T-helper 1 cell treated with Interleukin-12 subunit alpha and Interleukin-12 subunit beta and Interleukin-4 antibody, amounts not matched to agents 30 μg/mL and 1 μg/mL, for 36 hours (primary cell): ENCODE data around the gene POLDIP2.

ENCODE experiments used
- H3K27ac Mint-ChIP-seq: one replicate; pipeline ENCODE4 v1.8.0; 2021; ENCODE audit warnings: mild to moderate bottlenecking, mixed read lengths
- H3K27me3 Mint-ChIP-seq: one replicate; pipeline ENCODE4 v1.8.0; 2021; ENCODE audit warnings: low read depth, mixed read lengths
- H3K36me3 Mint-ChIP-seq: one replicate; pipeline ENCODE4 v1.8.0; 2021; ENCODE audit warnings: low read depth, mixed read lengths
- H3K4me1 Mint-ChIP-seq: one replicate; pipeline ENCODE4 v1.8.0; 2021; ENCODE audit warnings: low read depth, mixed read lengths
- H3K4me3 Mint-ChIP-seq: one replicate; pipeline ENCODE4 v1.8.0; 2021; ENCODE audit warnings: mild to moderate bottlenecking, moderate library complexity, mixed read lengths
- H3K9me3 Mint-ChIP-seq: one replicate; pipeline ENCODE4 v1.8.0; 2021; ENCODE audit warnings: mixed read lengths

The POLDIP2 gene

DNA sequence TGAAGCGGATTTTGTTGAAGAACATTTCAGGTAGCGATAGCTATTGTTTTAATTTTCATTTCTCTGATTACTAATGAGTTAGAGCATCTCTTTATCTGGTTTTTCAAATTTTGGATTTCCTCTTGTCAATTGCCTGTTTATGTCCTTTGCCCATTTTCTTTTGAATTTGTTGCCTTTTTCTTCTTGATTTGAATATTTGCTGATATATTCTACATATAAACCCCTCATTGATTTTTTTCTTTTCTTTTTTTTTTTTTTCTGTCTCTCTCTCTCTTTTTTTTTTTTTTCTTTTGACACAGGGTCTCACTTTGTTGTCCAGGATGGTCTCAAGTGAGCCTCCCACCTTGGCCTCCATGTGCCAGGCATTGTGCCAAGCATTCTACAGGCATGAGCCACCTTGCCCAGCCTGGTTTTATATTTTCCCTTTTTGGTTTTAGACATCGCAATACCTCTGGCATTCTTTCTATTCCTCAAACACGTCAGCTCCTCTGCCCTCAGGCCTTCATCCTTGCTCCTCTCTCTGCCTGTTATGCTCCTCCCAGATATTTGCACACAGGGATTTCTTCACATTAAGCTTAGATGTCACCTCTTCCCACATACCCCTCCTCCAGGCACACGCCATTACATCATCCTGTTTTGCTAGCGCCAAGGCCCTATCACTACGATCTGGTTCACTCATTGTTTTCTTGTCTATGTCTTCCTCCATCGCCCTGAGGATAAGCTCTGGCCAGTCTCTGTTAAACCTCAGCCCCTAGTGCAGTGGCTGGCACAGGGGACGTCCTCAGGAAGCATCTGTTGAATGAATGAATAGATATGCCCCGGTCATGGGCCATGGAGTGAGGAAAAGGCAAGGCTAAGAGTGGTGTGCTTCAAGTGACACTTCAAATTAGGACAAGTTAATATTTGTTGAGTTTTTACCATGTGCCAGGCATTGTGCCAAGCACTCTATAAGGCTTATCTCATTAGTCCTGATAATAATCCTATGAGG is 22.8 kb upstream of the POLDIP2 start:
- Mint-ChIP-seq H3K9me3 (no peaks in the 10 kb centered on the region), H3K36me3 (peaks cover 11% of the 10 kb centered on the region), H3K27me3 (peaks cover 18% of the 10 kb centered on the region), H3K4me3 (no peak overlapping the region), H3K4me1 (peaks cover 17% of the 10 kb centered on the region), H3K27ac (no peak overlapping the region)

DNA sequence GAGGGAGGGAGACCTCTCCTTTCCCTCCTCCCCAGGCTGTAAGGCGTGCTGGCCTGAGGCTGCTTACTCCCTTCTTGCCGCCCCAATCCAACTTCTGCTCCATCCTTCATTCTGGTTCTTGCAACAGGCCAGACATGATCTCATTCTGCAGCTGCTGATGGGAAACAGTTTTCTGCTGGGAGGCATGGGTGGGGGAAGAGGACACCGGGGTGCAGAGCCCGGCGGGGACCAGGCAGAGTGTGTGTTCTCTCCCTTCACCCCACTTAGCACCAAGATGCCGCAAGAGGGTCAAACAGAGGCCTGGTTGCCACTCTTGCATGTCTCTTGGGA is 15.6 kb upstream of the POLDIP2 start:
- H3K9me3 Mint-ChIP-seq = no peaks in the 10 kb centered on the region
- peak overlapping the region; percentile 87 for H3K4me3 Mint-ChIP-seq
- H3K27me3 Mint-ChIP-seq = no peaks in the 10 kb centered on the region
- peaks cover 14% of the 10 kb centered on the region for H3K4me1 Mint-ChIP-seq
- H3K27ac Mint-ChIP-seq = peak overlapping the region; percentile 67
- peaks cover 5% of the 10 kb centered on the region for H3K36me3 Mint-ChIP-seq

DNA sequence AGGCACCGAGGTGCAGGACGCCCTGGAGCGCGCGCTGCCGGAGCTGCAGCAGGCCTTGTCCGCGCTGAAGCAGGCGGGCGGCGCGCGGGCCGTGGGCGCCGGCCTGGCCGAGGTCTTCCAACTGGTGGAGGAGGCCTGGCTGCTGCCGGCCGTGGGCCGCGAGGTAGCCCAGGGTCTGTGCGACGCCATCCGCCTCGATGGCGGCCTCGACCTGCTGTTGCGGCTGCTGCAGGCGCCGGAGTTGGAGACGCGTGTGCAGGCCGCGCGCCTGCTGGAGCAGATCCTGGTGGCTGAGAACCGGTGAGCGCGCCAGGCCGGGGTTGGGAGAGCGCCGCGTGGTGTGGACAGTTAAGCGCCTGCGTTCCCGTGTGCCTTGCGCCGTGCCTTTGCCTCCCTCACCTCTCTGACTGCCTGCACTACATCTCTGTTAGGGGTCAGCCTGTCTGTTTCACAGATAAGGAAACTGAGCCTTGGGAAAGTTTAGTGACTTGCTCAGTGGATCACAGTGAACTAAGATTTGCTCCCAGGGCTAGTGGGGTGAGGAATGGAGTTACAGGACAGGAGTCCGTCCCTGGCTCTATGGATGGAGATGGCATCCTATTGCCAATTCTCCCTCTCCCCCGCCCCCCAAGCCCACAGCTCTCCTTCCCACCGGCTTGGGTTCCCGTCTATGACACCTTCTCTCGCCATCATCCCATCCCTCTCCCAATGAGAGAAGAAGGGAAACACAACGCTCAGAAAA is 15.0 kb upstream of the POLDIP2 start:
- H3K36me3 Mint-ChIP-seq = peaks cover 5% of the 10 kb centered on the region
- H3K4me3 Mint-ChIP-seq = peak overlapping the region; percentile 87
- H3K27ac Mint-ChIP-seq = peak overlapping the region; percentile 67
- no peaks in the 10 kb centered on the region for H3K9me3 Mint-ChIP-seq
- peaks cover 14% of the 10 kb centered on the region for H3K4me1 Mint-ChIP-seq
- H3K27me3 Mint-ChIP-seq = no peaks in the 10 kb centered on the region

DNA sequence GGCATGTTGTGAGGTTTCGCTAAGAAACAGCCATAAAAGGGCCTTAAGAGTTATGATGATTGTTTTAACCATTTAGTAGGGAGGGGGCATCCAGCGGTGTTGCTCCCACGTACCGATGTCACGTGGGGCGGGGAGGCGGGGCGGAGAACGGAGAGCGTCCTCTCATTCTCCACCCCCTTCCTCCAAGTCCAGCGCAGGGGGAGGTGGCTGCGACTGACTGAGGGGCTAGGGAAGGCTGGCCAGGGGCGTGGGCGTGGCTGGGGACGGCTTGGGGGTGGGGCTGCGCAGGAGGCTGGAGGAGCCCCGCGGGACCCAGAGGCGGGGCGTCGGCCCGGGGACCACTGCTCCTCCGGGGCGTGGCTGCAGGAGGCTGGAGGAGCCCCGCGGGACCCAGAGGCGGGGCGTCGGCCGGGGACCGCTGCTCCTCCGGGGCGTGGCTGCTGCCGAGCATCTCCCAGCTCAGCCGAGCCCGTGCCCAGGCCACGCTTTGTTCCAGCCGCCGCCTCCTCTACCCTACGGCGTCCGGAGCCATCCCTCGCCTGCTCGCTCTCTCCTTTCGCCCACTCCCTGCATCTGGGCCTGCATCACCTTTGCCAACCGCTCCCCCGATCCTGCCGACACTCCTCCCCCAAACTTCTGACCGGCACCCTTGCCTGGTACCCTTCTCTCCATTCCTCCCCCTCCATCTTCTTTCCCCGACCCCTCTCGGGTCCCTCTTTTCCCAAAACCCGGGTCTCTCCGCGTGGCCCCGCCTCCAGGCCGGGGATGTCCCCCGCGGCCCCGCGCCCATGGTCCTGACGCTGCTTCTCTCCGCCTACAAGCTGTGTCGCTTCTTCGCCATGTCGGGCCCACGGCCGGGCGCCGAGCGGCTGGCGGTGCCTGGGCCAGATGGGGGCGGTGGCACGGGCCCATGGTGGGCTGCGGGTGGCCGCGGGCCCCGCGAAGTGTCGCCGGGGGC is 14.2 kb upstream of the POLDIP2 start, which contains the start of gene SARM1:
Gene SARM1 (plus strand): TSS at position 450 of the 958 bp plus-strand sequence. CDS start 339 bp downstream, at position 789.
- Mint-ChIP-seq H3K36me3 (peaks cover 5% of the 10 kb centered on the region), H3K4me1 (peaks cover 14% of the 10 kb centered on the region), H3K4me3 (peak within 1 kb of the TSS; percentile 93), H3K27me3 (no peaks in the 10 kb centered on the region), H3K9me3 (no peaks in the 10 kb centered on the region), H3K27ac (peak within 1 kb of the TSS; percentile 90)

DNA sequence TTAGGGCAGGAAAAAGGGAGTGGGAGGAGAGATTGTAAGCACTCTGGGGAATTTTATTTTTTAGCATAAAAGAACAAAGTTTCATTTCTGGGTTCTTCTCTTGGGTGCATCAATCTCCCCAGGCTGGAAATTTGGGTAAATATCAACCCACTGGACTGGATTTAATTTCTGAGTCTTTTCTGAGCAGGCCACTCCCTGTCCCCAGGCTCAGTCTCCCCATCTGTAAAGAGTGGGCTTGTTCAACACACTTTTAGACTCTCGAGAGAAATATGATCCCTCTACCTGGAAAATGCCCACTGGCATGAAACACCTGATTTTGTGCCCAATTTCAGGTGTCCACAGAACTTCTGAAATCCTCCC is 13.4 kb upstream of the POLDIP2 start:
- H3K9me3 Mint-ChIP-seq = no peaks in the 10 kb centered on the region
- H3K4me1 Mint-ChIP-seq = peaks cover 14% of the 10 kb centered on the region
- no peak overlapping the region for H3K27ac Mint-ChIP-seq
- no peaks in the 10 kb centered on the region for H3K27me3 Mint-ChIP-seq
- H3K4me3 Mint-ChIP-seq = peak overlapping the region; percentile 93
- H3K36me3 Mint-ChIP-seq = peaks cover 5% of the 10 kb centered on the region

DNA sequence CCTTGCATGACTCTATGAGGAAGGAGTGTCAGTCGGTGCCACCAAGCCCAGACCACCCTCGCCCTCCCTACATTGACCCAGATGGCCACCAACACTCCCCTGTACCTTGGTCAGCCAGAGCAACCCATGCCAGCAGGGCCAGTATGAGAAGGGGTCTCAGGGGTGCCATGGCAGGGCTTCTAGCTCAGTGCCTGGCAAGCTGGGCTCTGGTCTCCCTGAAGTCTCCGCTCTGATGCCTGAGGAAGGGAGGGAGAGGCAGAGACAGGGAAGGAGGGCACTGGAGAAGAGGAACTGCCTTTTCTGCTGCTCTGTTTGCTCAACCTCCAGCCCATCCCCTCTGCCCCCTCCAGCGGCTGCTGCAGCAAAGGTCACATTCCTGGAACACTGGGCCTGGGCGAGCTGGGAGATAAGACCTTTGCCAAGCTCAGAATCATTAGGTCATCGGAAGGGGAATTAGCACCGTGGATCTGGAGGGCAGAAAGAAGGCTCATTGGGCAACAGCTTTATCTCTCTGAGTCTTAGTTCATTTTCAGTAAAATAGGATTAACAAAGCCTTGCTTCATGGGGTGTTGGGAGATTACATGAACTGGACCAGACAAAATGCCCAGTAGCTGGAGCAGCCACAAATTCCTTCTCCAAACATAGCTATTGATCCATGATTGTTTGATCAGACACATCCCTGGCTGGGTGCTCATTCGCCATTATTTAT is 12.9 kb upstream of the POLDIP2 start, which contains the start of gene VTN:
Gene VTN (minus strand): TSS at position 273 of the 709 bp plus-strand sequence. CDS start 104 bp downstream, at position 169.
- Mint-ChIP-seq H3K27me3 (no peaks in the 10 kb centered on the region), H3K36me3 (peaks cover 5% of the 10 kb centered on the region), H3K9me3 (no peaks in the 10 kb centered on the region), H3K4me3 (peak within 1 kb of the TSS; percentile 93), H3K4me1 (peaks cover 14% of the 10 kb centered on the region), H3K27ac (peak within 1 kb of the TSS; percentile 90)

DNA sequence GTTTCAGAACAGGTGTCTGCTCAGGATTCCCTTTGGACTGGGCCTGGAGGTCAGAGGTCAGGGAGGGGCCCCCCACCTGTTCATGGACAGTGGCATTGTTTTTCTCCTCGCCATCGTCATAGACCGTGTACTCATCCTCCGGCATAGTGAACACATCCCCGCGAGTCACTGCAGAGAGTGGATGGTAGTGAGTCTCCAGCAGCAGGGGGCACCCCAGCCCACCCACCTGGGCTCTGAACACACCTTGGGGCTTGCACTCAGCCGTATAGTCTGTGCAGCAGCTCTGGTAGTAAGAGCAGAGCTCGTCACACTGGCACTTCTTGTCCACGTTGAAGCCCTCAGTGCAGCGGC is 12.3 kb upstream of the POLDIP2 start:
- no peaks in the 10 kb centered on the region for H3K9me3 Mint-ChIP-seq
- H3K27ac Mint-ChIP-seq = no peak overlapping the region
- H3K27me3 Mint-ChIP-seq = no peaks in the 10 kb centered on the region
- H3K4me3 Mint-ChIP-seq = no peak overlapping the region
- H3K4me1 Mint-ChIP-seq = peaks cover 14% of the 10 kb centered on the region
- H3K36me3 Mint-ChIP-seq = peaks cover 5% of the 10 kb centered on the region

DNA sequence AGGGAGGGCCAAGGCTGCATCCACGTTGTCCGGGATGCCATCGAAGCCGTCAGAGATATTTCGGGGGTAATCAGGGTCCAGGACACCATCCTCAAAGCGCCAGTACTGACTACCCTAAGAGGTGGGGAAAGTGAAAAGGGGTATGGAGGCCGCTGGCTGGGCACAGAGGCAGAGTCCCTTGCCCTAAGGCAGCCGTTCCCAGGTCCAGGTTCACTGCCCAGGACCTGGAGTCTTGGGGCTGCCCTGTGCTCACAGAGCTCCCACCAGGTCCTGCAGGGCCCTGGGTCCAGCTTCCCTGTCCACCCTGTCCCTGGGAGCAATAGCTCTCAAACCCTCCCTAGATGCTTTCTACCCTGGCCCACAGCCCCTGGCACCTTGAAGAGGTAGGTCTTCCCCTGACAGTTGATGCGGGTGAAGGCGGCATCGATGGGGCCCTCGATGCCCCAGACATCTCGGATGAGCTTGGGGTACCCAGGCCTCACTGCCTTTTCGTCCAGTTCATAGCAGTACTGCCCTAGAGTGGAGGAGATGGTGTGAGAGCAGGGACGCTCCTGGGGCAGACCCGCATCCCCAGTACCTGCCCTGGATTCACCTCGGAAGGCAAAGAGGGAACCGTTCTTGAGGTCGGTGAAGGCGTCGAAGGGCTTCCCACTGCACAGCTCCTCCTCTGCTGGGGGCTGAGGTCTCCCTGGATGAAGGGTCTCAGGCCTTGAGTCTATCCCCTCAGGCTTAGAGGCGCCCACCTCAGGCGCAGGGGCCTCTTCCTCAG is 11.8 kb upstream of the POLDIP2 start:
- H3K4me3 Mint-ChIP-seq = no peak overlapping the region
- H3K27me3 Mint-ChIP-seq = no peaks in the 10 kb centered on the region
- peaks cover 5% of the 10 kb centered on the region for H3K36me3 Mint-ChIP-seq
- no peaks in the 10 kb centered on the region for H3K9me3 Mint-ChIP-seq
- H3K4me1 Mint-ChIP-seq = peaks cover 14% of the 10 kb centered on the region
- no peak overlapping the region for H3K27ac Mint-ChIP-seq

DNA sequence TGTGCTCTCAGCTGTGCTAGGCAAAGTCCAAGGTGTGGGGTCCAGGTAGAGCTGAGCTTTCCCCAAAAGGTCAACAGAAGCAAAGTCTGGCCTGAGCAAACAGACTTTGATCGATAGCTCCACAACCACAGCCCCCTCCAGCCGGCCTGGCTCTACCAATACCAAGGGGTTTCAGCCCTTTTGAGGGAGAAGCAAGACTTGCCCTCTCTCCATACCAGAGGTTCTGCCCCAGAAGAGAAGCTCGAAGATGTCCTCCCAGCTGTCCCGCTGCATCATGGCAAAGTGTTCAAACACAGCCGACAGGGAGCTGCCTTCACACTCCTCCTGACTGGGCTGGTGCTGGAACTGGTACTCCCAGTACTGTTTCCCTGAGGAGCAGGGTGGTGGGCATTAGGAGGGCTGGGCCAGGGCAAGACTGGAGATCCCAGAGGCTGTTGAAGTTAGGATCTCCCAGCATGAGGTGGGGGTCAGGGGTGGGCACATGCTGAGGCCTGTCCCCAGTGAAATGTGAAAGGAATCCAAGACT is 11.0 kb upstream of the POLDIP2 start:
- Mint-ChIP-seq H3K9me3 (no peaks in the 10 kb centered on the region), H3K4me3 (no peak overlapping the region), H3K27me3 (no peaks in the 10 kb centered on the region), H3K36me3 (peaks cover 2% of the 10 kb centered on the region), H3K27ac (no peak overlapping the region), H3K4me1 (peaks cover 10% of the 10 kb centered on the region)

DNA sequence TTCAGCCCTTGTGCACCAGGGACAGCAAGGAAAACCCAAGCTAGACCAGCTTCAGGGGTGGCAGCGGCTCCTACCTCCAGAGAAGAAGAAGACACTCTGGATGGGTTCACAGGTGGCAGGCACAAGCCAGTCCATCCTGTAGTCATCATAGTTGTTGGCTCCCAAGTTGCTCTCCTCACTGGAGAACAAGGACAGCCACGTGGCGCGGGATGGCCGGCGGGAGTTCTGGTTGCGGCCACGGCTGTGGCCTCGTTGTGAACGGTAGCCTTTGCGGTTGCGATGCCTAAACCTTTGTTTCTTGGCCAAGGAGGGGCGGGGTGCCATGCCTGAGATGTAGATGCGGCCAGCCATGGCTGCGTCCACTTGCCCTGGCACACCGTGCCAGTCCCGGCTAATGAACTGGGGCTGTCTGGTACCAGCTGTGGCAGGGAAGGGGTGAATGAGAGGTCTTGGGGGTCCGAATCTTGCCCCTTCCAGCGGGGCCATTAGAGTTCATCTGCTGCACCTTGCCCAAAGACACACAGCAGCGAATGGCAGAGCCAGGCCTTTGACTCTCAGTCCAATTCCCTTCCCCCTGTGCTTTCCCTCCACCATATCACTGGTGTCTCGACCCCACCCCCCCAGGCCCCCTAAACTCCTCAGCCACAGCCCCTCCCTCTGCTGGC is 10.4 kb upstream of the POLDIP2 start:
- H3K27ac Mint-ChIP-seq = no peak overlapping the region
- H3K27me3 Mint-ChIP-seq = no peaks in the 10 kb centered on the region
- peaks cover 4% of the 10 kb centered on the region for H3K4me1 Mint-ChIP-seq
- H3K9me3 Mint-ChIP-seq = no peaks in the 10 kb centered on the region
- peaks cover 2% of the 10 kb centered on the region for H3K36me3 Mint-ChIP-seq
- H3K4me3 Mint-ChIP-seq = no peak overlapping the region

DNA sequence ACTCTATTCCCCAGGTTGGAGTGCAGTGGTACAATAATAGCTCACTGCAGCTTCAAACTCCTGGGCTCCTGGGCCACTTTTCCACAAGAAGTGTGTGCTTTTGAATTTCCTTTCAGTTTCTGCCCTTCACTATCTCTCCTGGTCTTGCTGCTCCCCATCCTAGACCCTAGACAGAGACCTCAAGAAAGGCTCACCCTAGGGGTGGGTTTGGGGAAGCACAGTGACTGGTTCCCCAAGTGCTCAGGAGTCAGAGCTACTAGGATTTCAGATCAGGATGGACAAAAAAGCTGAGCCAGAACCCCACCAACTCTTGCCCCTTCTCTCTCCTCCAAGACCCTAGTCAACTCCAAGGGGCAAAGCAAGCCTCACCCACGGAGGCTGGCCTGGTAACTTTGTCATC is 9.3 kb upstream of the POLDIP2 start:
- no peak overlapping the region for H3K27ac Mint-ChIP-seq

DNA sequence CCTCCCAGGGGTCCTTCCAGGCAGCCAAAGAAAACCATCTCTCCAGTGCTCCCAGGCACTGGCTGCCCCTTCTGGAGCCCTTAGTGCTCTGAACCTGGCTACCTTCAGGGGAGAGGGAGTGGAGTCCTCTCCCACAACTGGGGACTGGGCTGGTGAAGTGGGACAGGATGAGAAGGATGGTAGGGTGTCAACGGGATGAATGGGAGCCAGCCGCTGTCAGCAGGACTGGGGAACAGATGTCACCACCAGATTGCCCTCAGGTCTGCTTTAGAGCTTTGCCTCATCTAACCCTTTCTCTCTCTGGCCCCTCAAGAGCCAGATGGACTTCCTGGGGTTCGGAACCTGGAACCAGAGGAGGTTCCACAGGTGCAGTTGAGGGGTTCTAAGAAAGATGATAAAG is 8.2 kb upstream of the POLDIP2 start:
- peaks cover 7% of the 10 kb centered on the region for H3K36me3 Mint-ChIP-seq
- no peak overlapping the region for H3K4me3 Mint-ChIP-seq
- H3K27me3 Mint-ChIP-seq = no peaks in the 10 kb centered on the region

More for the DNA sequence above, 9.3 kb upstream of the POLDIP2 start:
- Mint-ChIP-seq H3K4me1 (peaks cover 3% of the 10 kb centered on the region), H3K4me3 (no peak overlapping the region), H3K27me3 (no peaks in the 10 kb centered on the region), H3K9me3 (no peaks in the 10 kb centered on the region), H3K36me3 (peaks cover 2% of the 10 kb centered on the region)

More for the DNA sequence above, 8.2 kb upstream of the POLDIP2 start:
- Mint-ChIP-seq H3K9me3 (no peaks in the 10 kb centered on the region), H3K4me1 (peaks cover 2% of the 10 kb centered on the region), H3K27ac (no peak overlapping the region)
